Measurements from ENCODE around the gene PHF14. TPM values are rescaled to one million over a fixed set of nuclear protein-coding genes. Genes with fewer than 3 reads are reported as not detected.
"Not testable (repeated sequence)": the region's sequence is repeated elsewhere in the genome, so short reads cannot be mapped to it uniquely, and the experiment has no call there.

PHF14 gene
- total RNA-seq, 1 experiment from 2014 or later: 50.8 TPM

DNA sequence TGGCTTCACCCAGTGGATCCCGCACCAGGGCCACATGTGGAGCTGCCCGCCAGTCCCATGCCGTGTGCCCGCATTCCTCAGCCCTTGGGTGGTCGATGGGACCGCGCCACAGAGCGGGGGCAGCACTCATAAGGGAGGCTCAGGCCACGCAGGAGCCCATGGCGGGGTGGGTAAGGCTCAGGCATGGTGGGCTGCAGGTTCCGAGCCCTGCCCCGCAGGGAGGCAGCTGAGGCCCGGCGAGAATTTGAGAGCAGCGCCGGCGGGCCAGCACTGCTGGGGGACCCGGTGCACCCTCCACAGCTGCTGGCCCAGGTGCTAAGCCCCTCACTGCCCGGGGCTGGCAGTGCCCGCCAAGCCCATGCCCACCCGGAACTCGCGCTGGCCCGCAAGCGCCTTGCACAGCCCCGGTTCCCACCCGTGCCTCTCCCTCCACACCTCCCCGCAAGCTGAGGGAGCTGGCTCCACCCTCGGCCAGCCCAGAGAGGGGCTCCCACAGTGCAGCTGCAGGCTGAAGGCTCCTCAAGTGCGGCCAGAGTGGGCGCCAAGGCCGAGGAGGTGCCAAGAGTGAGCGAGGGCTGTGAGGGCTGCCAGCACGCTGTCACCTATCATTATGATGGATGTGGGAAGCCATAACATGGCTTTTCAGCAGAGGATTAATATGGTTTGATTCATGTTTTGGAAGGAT is 22.0 kb downstream of the PHF14 start:
- not testable (repeated sequence) for H3K27me3 ChIP-seq (ENCODE audit: insufficient read depth, low read length); H3K4me1 Mint-ChIP-seq; H2BK12ac ChIP-seq (ENCODE audit: insufficient read length, low read depth, low read length); H3K27me3 Mint-ChIP-seq (ENCODE audit: low read depth); H2BK5ac ChIP-seq (ENCODE audit: insufficient read length, low read length); H2BK15ac ChIP-seq (ENCODE audit: low read depth, low read length); H3K23ac ChIP-seq (ENCODE audit: insufficient read length, low read depth, low read length); DNase-seq; H3T11ph ChIP-seq (ENCODE audit: low read length); H3K4me1 ChIP-seq (ENCODE audit: insufficient read depth, low read length); H3K4ac ChIP-seq (ENCODE audit: low read depth, low read length); H3K79me1 ChIP-seq (ENCODE audit: insufficient read depth, low read depth, low read length, poor library complexity, severe bottlenecking); H3K23me2 ChIP-seq (ENCODE audit: insufficient read length, low read depth, low read length, poor library complexity, severe bottlenecking); H3K27ac Mint-ChIP-seq; H3K27ac ChIP-seq (ENCODE audit: insufficient read length, low read depth, low read length); H3K4me3 Mint-ChIP-seq; H3K9me3 ChIP-seq (ENCODE audit: control insufficient read depth, low read depth, low read length); H2AFZ ChIP-seq (ENCODE audit: low read length); H3K9ac ChIP-seq (ENCODE audit: extremely low read depth, insufficient read length, low read length); H4K91ac ChIP-seq (ENCODE audit: insufficient read length, low read depth, low read length); H3K4me2 ChIP-seq (ENCODE audit: insufficient read depth, insufficient read length, low read length); H3K56ac ChIP-seq (ENCODE audit: insufficient read length, low read depth, low read length); H3K14ac ChIP-seq (ENCODE audit: insufficient read depth, low read length); H4K8ac ChIP-seq (replicated peaks; ENCODE audit: insufficient read length, low read depth, low read length); H2AK5ac ChIP-seq (ENCODE audit: insufficient read length, low read length); H4K20me1 ChIP-seq (ENCODE audit: control insufficient read depth, insufficient read depth, insufficient read length); H2BK20ac ChIP-seq (ENCODE audit: low read depth, low read length, poor library complexity, severe bottlenecking); H3K79me2 ChIP-seq (ENCODE audit: insufficient read depth, low read length); H3K18ac ChIP-seq (ENCODE audit: insufficient read length, low read depth, low read length); H2BK120ac ChIP-seq (ENCODE audit: low read depth, low read length, poor library complexity, severe bottlenecking); H4K5ac ChIP-seq (ENCODE audit: insufficient read length, low read depth, low read length)
- no CpG with 5 or more reads among the region's 34 CpGs for WGBS (ENCODE audit: extremely low coverage, insufficient read length, low lambda C conversion rate)
- Mint-ChIP-seq H3K36me3 (ENCODE audit: insufficient read depth in 1 of 3, low read depth in 3 of 3) (peaks cover 41 to 66% (median 56%) of the 10 kb centered on the region in 3 experiments), H3K9me3 (peaks cover 18 to 25% of the 10 kb centered on the region in 2 experiments)

All from H9 (cell line).